ENCODE data around the gene MACROH2A1. TPM values are rescaled to one million over a fixed set of nuclear protein-coding genes. Genes with fewer than 3 reads are reported as not detected.
A peak's percentile ranks its signal among the peaks of the same experiment; 100 is the strongest.

MACROH2A1 gene
- total RNA-seq, 2 experiments from 2014 or later: 159 to 161 TPM

DNA sequence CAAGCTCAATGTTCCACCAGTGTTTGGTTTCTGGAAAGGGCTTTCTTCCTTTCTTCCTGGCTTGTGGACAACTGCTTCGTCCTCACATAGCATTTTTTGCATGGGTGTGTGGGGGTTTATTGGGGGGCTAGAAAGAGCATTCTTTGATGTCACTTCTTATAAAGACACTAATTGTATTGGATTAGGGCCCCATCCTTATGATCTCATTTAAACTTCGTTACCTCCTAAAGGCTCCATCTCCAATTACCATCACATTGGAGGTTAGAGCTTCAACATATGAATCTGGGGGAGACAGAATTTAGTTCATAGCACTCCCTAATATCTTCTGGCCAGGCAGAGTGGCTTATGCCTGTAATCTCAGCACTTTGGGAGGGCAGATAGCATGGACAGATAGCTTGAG lies 6.1 kb upstream of the MACROH2A1 start:
- intact Hi-C loops (cut with micrococcal nuclease): no loop called here
- Mint-ChIP-seq H3K27me3 (peaks cover 6% of the 10 kb centered on the region), H3K4me1 (ENCODE audit: low read depth) (peaks cover 2% of the 10 kb centered on the region), H3K36me3 (peaks cover 2% of the 10 kb centered on the region), H3K9me3 (peaks cover 4% of the 10 kb centered on the region), H3K27ac (no peak overlapping the region), H3K4me3 (no peak overlapping the region)
- no peak for DNase-seq
- POLR2A ChIA-PET: interaction anchor here (0.9 kb wide), 1 partner anchor 12 kb away, joined by 3 read pairs; no protein-coding TSS in a partner anchor
- CTCF ChIA-PET: interaction anchor here (2.0 kb wide), 1 partner anchor 21 kb away, joined by 9 read pairs; no protein-coding TSS in a partner anchor

DNA sequence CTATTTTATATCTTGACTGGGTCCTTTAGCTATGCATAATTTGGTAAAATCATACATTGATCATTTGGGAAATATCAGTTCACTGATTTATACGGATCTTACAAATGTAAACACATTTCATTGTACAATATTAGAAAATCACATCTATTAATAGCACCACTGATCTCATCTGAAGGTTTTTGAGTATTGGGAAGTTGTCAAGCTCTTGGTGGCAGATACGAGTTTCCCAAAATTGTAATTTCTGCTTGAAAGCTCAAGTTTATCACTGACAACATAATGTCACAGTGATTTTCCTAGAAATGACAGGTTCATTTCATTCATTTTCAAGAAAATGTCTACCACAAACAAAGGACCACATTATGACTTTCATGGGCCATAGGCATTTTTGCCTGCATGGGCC lies 3.0 kb upstream of the MACROH2A1 start:
- H3K4me3 Mint-ChIP-seq: no peak overlapping the region
- H3K9me3 Mint-ChIP-seq: peaks cover 4% of the 10 kb centered on the region
- DNase-seq: no peak
- no peak overlapping the region for H3K27ac Mint-ChIP-seq
- H3K36me3 Mint-ChIP-seq: peaks cover 5% of the 10 kb centered on the region
- peaks cover 18% of the 10 kb centered on the region for H3K4me1 Mint-ChIP-seq (ENCODE audit: low read depth)
- H3K27me3 Mint-ChIP-seq: no peaks in the 10 kb centered on the region
- POLR2A ChIA-PET: no interaction called here
- CTCF ChIA-PET: interaction anchor here (0.8 kb wide), 1 partner anchor 24 kb away, joined by 6 read pairs; no protein-coding TSS in a partner anchor
- intact Hi-C loops (cut with micrococcal nuclease): no loop called here

DNA sequence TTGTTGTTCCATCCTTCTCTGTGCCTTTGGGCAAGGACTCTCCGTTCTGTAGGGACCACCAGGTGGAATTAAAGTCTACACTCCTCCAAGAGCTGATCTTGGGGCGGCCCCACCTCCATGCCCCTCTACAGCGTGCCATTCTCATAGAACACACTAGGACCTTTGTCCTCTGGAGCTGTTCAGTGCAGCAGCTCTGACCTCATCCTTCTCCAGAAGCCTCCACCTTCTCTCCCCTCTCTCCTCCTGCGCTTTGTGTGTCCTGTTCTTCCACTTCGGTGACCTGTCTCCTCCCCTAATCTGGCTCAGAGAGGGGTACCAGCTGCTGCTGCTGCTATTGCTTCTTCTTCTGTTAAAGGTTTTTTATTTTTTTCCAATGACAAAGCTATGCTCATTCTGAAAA lies 1.8 kb upstream of the MACROH2A1 start:
- ChIA-PET CTCF (no interaction called here), POLR2A (interaction anchor here (1.0 kb wide), 1 partner anchor 11 kb away, joined by 3 read pairs; no protein-coding TSS in a partner anchor)
- Mint-ChIP-seq H3K4me1 (ENCODE audit: low read depth) (peaks cover 30% of the 10 kb centered on the region), H3K27me3 (no peaks in the 10 kb centered on the region), H3K9me3 (peaks cover 4% of the 10 kb centered on the region), H3K27ac (no peak overlapping the region), H3K4me3 (peak overlapping the region; percentile 28), H3K36me3 (peaks cover 5% of the 10 kb centered on the region)
- intact Hi-C loops (cut with micrococcal nuclease): no loop called here
- no peak for DNase-seq

DNA sequence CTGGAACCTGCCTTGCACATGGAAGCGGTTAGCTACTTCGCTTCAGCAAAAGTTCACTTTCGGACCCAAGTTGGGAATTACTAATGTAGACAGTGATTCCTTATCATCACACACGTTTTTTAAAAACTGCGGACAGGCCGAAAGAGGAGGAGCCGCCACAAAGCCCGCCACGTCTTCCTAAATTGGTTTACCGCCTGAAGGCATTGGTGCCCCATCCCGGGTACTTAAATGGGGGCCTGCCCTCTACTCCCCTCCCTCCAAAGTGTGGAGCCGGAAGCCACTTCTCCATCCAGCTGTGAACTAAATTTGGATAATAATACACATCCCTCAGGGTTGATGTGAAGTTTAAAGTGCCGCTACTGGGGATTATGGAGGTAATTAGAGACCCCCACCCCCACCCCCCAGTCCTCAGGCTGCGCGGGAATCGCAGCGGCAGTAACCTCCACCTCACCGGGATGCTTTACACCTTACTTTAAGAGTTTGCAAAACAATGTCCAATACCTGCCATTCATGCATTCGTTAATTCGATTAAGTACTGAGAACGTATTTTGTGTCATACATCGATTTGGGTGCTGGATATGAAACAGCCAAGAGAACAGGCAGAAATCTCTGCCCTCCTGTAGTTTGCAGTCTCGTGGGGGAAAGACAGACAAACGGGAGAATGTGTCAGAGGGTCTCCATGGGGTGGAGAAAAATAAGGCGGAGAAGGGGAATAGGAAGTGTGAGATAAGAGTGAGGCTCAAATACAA lies 937 bp upstream of the MACROH2A1 start:
- H3K4me1 Mint-ChIP-seq (ENCODE audit: low read depth): peaks cover 38% of the 10 kb centered on the region
- H3K4me3 Mint-ChIP-seq: peak overlapping the region; percentile 80
- no peak for DNase-seq
- no peaks in the 10 kb centered on the region for H3K27me3 Mint-ChIP-seq
- H3K9me3 Mint-ChIP-seq: peaks cover 1% of the 10 kb centered on the region
- peaks cover 5% of the 10 kb centered on the region for H3K36me3 Mint-ChIP-seq
- H3K27ac Mint-ChIP-seq: peak overlapping the region; percentile 75
- CTCF ChIA-PET: interaction anchor here (1.0 kb wide), 1 partner anchor 12 kb away, joined by 3 read pairs; no protein-coding TSS in a partner anchor
- POLR2A ChIA-PET: interaction anchor here (0.9 to 1.0 kb wide), 3 partner anchors 10 to 27 kb away, joined by 3 to 4 read pairs (median 3); no protein-coding TSS in a partner anchor
- intact Hi-C loops (cut with micrococcal nuclease): loop anchor here (1.0 kb wide), 1 partner anchor 23 kb away; no protein-coding TSS in a partner anchor

DNA sequence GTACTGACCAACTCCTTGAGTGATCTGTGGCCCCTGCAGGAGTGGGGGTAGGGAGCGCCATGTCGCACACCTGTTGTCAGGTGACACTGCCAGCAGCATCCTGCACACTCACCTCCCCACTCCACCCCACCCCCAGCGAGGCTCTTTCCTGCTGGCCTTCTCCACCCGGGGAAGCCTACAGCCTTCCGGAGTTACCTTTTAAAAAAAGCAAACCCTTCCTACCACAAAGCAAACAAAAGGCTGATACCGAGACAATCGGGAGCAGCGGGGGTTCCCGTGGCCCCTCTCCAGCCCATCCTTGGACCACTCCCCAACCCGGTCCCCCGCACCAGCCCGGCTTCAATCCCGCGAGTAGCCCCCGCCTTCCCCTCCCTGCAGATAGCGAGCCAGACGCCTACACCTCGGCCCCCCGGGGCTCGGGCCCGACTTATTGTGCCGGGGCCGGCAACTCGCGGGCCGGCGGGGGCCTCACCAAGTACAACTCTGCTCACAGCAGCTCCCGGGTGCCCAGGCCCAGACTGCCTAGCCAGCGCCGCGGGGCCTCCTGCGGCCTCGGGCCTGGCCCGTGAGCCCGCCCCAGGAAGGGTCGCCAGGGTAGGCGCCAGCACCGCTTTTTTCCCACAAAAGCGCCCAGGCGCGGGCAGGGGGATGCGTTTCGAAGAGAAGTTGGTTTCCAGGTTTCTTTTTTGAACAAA lies 724 bp downstream of the MACROH2A1 start:
- Mint-ChIP-seq H3K27me3 (no peaks in the 10 kb centered on the region), H3K4me3 (peak overlapping the region; percentile 85), H3K36me3 (peaks cover 5% of the 10 kb centered on the region), H3K27ac (peak overlapping the region; percentile 74), H3K9me3 (no peaks in the 10 kb centered on the region), H3K4me1 (ENCODE audit: low read depth) (peaks cover 53% of the 10 kb centered on the region)
- CTCF ChIA-PET: no interaction called here
- intact Hi-C loops (cut with micrococcal nuclease): no loop called here
- POLR2A ChIA-PET: interaction anchor here (0.6 to 1.0 kb wide), 2 partner anchors 9 to 12 kb away, joined by 3 to 4 read pairs; no protein-coding TSS in a partner anchor
- peak; percentile 73 for DNase-seq

DNA sequence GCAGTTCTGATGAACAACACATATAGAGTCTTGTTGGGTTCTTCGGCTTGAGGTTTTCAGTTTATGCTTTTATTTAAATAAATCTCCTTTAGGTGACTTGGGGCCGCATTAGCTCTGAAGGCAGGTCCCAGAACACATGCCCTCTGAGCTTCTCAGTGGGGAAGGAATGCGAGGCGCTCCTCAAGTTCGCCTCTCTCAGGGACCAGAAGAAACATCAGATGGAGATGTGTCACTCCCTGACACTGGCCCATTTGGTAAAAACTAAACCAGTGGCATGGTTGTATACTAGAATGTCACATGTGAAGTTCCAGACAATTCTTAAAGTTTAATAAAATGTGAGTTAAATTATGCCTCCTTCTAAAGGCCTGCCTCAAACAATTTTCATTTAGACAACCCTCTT lies 1.9 kb downstream of the MACROH2A1 start:
- peaks cover 65% of the 10 kb centered on the region for H3K4me1 Mint-ChIP-seq (ENCODE audit: low read depth)
- H3K27me3 Mint-ChIP-seq: no peaks in the 10 kb centered on the region
- H3K9me3 Mint-ChIP-seq: no peaks in the 10 kb centered on the region
- intact Hi-C loops (cut with micrococcal nuclease): no loop called here
- DNase-seq: no peak
- H3K36me3 Mint-ChIP-seq: peaks cover 13% of the 10 kb centered on the region
- H3K4me3 Mint-ChIP-seq: peak overlapping the region; percentile 38
- ChIA-PET CTCF (no interaction called here), POLR2A (no interaction called here)
- no peak overlapping the region for H3K27ac Mint-ChIP-seq

DNA sequence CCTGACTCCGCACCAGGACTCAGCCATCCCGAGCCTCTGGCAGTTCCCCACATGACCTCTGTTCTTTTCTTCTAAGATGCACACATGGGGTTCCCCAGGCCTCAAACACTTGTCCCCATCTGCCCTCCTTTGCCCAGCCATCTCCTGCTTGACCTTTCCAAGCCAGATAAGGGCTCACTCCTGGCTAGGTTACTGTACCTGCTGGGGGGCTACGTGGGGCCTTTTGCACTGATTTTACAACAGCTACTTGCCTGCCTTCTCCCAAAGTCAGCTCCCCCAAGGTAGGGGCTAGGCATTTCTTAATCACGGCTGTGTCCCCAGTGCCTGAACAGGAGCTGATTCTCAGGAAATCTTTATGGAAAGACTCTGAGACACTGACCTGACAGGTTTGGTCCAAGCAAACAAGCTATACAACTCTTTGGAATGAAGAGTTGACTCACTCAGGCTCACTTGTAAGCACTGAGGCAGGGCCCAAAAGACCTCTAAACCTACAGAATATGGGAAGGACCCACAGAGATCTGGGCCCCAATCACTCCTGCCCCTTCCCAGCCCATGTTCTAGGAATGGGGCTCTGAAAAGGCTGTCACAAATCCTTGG lies 2.5 kb downstream of the MACROH2A1 start:
- ChIA-PET POLR2A (no interaction called here), CTCF (no interaction called here)
- Mint-ChIP-seq H3K27ac (no peak overlapping the region), H3K4me1 (ENCODE audit: low read depth) (peaks cover 71% of the 10 kb centered on the region), H3K36me3 (peaks cover 19% of the 10 kb centered on the region), H3K4me3 (no peak overlapping the region), H3K27me3 (no peaks in the 10 kb centered on the region), H3K9me3 (no peaks in the 10 kb centered on the region)
- intact Hi-C loops (cut with micrococcal nuclease): no loop called here
- DNase-seq: no peak

DNA sequence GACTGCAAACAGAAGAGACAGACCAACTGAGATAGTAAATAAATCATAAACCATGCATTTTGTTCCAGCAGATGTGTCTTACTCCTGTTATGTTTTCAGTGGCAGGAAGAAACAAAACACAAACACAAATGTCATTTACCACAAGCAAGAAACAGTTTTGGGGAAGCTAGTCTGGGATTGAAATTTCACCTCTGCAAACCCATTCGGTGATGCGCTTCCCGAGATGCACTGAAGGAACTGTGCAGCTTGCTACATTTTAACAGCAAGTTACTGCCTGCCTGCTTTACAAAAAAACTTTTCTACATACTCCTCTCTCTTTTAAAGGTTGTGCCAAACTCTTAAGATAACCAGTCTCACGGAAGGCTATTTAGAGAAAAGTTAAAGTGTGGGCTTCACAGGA lies 3.2 kb downstream of the MACROH2A1 start:
- CTCF ChIA-PET: no interaction called here
- POLR2A ChIA-PET: no interaction called here

DNA sequence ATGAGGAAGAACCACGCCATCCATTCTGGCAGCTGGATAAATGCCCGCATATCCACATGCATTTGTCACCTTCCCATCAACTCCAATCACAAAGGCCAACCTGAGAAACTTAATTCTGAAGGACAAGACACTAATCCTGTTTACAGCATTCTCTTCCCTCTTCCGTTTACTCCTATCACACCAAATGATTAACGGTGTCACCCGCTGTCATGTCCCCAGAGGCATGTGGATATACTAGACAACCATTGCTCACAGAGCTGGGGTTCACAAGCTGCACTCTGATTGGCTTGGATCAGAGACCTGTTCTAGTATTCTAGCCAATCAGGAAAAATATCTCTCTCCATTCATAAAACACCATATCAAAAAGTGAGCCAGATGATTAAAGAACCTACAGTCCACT lies 3.6 kb downstream of the MACROH2A1 start:
- CTCF ChIA-PET: interaction anchor here (1.3 kb wide), 1 partner anchor 171 kb away, joined by 4 read pairs; no protein-coding TSS in a partner anchor
- no peaks in the 10 kb centered on the region for H3K9me3 Mint-ChIP-seq
- no peak overlapping the region for H3K27ac Mint-ChIP-seq
- H3K27me3 Mint-ChIP-seq: no peaks in the 10 kb centered on the region
- H3K4me3 Mint-ChIP-seq: no peak overlapping the region
- intact Hi-C loops (cut with micrococcal nuclease): no loop called here
- DNase-seq: no peak
- H3K4me1 Mint-ChIP-seq (ENCODE audit: low read depth): peaks cover 73% of the 10 kb centered on the region
- POLR2A ChIA-PET: no interaction called here
- H3K36me3 Mint-ChIP-seq: peaks cover 21% of the 10 kb centered on the region

More for the DNA sequence above, 3.2 kb downstream of the MACROH2A1 start:
- Mint-ChIP-seq H3K27me3 (no peaks in the 10 kb centered on the region), H3K4me1 (ENCODE audit: low read depth) (peaks cover 74% of the 10 kb centered on the region), H3K4me3 (no peak overlapping the region), H3K27ac (no peak overlapping the region), H3K9me3 (no peaks in the 10 kb centered on the region), H3K36me3 (peaks cover 21% of the 10 kb centered on the region)
- intact Hi-C loops (cut with micrococcal nuclease): no loop called here
- DNase-seq: no peak

DNA sequence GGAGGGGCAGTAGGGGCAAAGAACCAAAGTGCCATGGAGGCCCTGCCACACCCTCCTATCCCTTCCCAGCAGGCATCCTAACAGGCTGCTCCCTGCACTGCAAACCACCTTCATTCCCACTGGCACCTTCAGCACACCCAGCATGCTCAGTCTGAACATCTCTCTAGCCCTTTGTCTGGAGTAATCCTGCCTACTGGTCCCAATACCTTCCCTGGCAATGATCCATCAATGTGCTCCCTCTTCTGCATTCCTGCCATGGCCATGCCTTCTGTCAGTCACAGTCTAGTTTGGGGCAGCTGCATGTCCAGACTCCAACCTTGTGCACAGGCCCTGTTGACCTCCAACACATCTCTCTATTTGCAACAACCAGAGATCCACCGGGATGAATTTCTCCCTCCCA lies 4.9 kb downstream of the MACROH2A1 start:
- no peak overlapping the region for H3K4me3 Mint-ChIP-seq
- H3K27me3 Mint-ChIP-seq: no peaks in the 10 kb centered on the region
- ChIA-PET POLR2A (no interaction called here), CTCF (interaction anchor here (0.6 to 1.3 kb wide), 4 partner anchors 32 to 868 kb away, joined by 3 to 4 read pairs (median 4); no protein-coding TSS in a partner anchor)
- H3K4me1 Mint-ChIP-seq (ENCODE audit: low read depth): peaks cover 76% of the 10 kb centered on the region
- H3K27ac Mint-ChIP-seq: no peak overlapping the region
- no peak for DNase-seq
- intact Hi-C loops (cut with micrococcal nuclease): no loop called here
- no peaks in the 10 kb centered on the region for H3K9me3 Mint-ChIP-seq
- H3K36me3 Mint-ChIP-seq: peaks cover 24% of the 10 kb centered on the region

DNA sequence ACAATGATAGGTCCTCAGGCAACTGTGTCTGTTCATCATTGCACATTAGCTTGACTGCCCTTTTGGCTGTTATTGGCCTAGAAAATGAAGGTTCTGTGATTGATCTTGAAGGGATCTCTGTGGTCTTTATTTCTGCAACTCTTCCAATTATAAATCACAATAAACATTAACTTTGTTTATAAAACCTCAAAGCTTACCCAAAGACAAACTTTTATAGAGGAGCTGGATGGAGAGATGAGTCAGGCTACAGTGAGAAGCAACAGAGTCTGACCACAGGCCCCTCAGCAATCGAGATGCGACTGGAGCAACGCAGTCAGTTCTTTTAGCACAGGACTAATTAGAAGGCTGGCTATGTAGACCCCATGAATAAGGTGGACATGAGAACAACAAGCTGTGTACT lies 5.3 kb downstream of the MACROH2A1 start:
- peaks cover 77% of the 10 kb centered on the region for H3K4me1 Mint-ChIP-seq (ENCODE audit: low read depth)
- intact Hi-C loops (cut with micrococcal nuclease): no loop called here
- CTCF ChIA-PET: interaction anchor here (1.0 kb wide), 1 partner anchor 167 kb away, joined by 3 read pairs; no protein-coding TSS in a partner anchor
- peaks cover 24% of the 10 kb centered on the region for H3K36me3 Mint-ChIP-seq
- no peak overlapping the region for H3K27ac Mint-ChIP-seq
- H3K4me3 Mint-ChIP-seq: no peak overlapping the region
- no peaks in the 10 kb centered on the region for H3K9me3 Mint-ChIP-seq
- H3K27me3 Mint-ChIP-seq: no peaks in the 10 kb centered on the region
- DNase-seq: no peak
- POLR2A ChIA-PET: interaction anchor here (0.6 kb wide), 1 partner anchor 11 kb away, joined by 3 read pairs; no protein-coding TSS in a partner anchor

DNA sequence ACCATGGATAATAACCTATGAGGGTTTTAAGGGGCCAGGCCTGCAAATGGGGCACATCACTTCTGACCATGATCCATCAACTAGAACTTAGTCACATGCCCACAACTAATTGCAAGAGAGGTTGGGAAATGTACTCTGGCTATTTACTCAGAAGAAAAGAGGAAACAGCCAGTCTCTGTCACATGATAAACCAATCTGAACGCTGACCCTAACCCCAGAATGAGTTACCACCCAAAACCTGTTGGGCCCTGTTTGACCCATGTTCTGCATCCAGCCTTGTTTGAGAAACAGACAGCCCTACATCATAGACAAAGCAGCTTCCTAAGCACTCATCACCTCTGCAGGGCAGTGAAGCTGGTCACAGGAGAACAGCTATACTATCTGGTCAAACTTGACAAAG lies 5.8 kb downstream of the MACROH2A1 start:
- no peaks in the 10 kb centered on the region for H3K27me3 Mint-ChIP-seq
- no peaks in the 10 kb centered on the region for H3K9me3 Mint-ChIP-seq
- DNase-seq: no peak
- H3K4me1 Mint-ChIP-seq (ENCODE audit: low read depth): peaks cover 80% of the 10 kb centered on the region
- peaks cover 27% of the 10 kb centered on the region for H3K36me3 Mint-ChIP-seq
- POLR2A ChIA-PET: interaction anchor here (0.6 kb wide), 1 partner anchor 11 kb away, joined by 3 read pairs; no protein-coding TSS in a partner anchor
- H3K4me3 Mint-ChIP-seq: no peak overlapping the region
- no peak overlapping the region for H3K27ac Mint-ChIP-seq
- intact Hi-C loops (cut with micrococcal nuclease): no loop called here
- CTCF ChIA-PET: interaction anchor here (0.9 kb wide), 1 partner anchor 32 kb away, joined by 3 read pairs; no protein-coding TSS in a partner anchor

Data from activated CD4-positive, alpha-beta memory T cell treated with anti-CD3 and anti-CD28 coated beads for 36 hours (primary cell).